GM23248 (cell line): Measurements from ENCODE around the gene OGFOD1. TPM values are rescaled to one million over a fixed set of nuclear protein-coding genes. Genes with fewer than 3 reads are reported as not detected.

Experiments
- DNase-seq: peaks from one replicate; pipeline ENCODE4 v3.0.0-alpha.2; 2015
- H2AFZ ChIP-seq: fragments of 200-600 bp; sonication (generic); 2 replicates; pipeline ENCODE4 v1.6.1; 2016; ENCODE audit warnings: antibody characterized with exemption
- H3F3A ChIP-seq: fragments of 200-600 bp; sonication (generic); 2 replicates; pipeline ENCODE4 v1.6.1; 2016; ENCODE audit warnings: mild to moderate bottlenecking, antibody characterized with exemption, mixed run types; ENCODE audit not compliant: insufficient read depth
- H3K27ac ChIP-seq: fragments of 200-600 bp; sonication (generic); 2 replicates; pipeline ENCODE4 v1.5.1; 2016; ENCODE audit warnings: mild to moderate bottlenecking
- H3K27me3 ChIP-seq: fragments of 200-600 bp; sonication (generic); replicated peaks from 2 replicates; pipeline ENCODE4 v1.6.1; 2016; ENCODE audit warnings: mild to moderate bottlenecking; ENCODE audit not compliant: insufficient read depth
- H3K36me3 ChIP-seq: fragments of 200-600 bp; sonication (generic); 2 replicates; pipeline ENCODE4 v1.6.1; 2016; ENCODE audit warnings: low read depth, mild to moderate bottlenecking
- H3K4me1 ChIP-seq: fragments of 200-600 bp; sonication (generic); 2 replicates; pipeline ENCODE4 v1.6.1; 2016; ENCODE audit warnings: mild to moderate bottlenecking; ENCODE audit not compliant: insufficient read depth
- H3K4me2 ChIP-seq: fragments of 200-600 bp; sonication (generic); one replicate; pipeline ENCODE4 v1.6.1; 2016; ENCODE audit warnings: mild to moderate bottlenecking; ENCODE audit not compliant: unreplicated experiment
- H3K4me3 ChIP-seq: fragments of 200-600 bp; sonication (generic); 2 replicates; pipeline ENCODE4 v1.5.1; 2016; ENCODE audit warnings: mild to moderate bottlenecking
- H3K79me2 ChIP-seq: fragments of 200-600 bp; sonication (generic); 2 replicates; pipeline ENCODE4 v1.6.1; 2016; ENCODE audit warnings: mild to moderate bottlenecking; ENCODE audit not compliant: insufficient read depth
- H3K9ac ChIP-seq: fragments of 200-600 bp; sonication (generic); 2 replicates; pipeline ENCODE4 v1.6.1; 2016; ENCODE audit warnings: mild to moderate bottlenecking
- H3K9me2 ChIP-seq: fragments of 200-600 bp; sonication (generic); 2 replicates; pipeline ENCODE4 v1.6.1; 2016; ENCODE audit warnings: mixed run types, mild to moderate bottlenecking, moderate library complexity; ENCODE audit not compliant: insufficient read depth
- H3K9me3 ChIP-seq: fragments of 200-600 bp; sonication (generic); one replicate; pipeline ENCODE4 v1.6.1; 2017; ENCODE audit warnings: low read depth
- H4K20me1 ChIP-seq: fragments of 200-600 bp; sonication (generic); 2 replicates; pipeline ENCODE4 v1.6.0; 2016; ENCODE audit not compliant: insufficient read depth
- EZH2 ChIP-seq: fragments of 200-600 bp; sonication (generic); IDR thresholded peaks from 2 replicates; pipeline ENCODE4 v1.6.1; 2018; ENCODE audit warnings: antibody characterized with exemption, mild to moderate bottlenecking; ENCODE audit not compliant: insufficient read depth, poor library complexity, severe bottlenecking
- EZH2phosphoT487 ChIP-seq: fragments of 200-600 bp; sonication (generic); IDR thresholded peaks from 2 replicates; pipeline ENCODE4 v1.6.1; 2018; ENCODE audit warnings: antibody characterized with exemption, moderate library complexity, mild to moderate bottlenecking, low read depth; ENCODE audit not compliant: insufficient read depth
- WGBS, 2 experiments: methylation state at CpG; one replicate each; pipeline ENCODE4 v1.1.6; 2015 to 2017; ENCODE audit warnings: low lambda C conversion rate in 2 of 2, low coverage in 1 of 2; ENCODE audit errors: missing lambda C conversion rate in 2 of 2; 5-methylcytosine and 5-hydroxymethylcytosine counted together
- in situ Hi-C: fragments of 300-500 bp; cut with MboI; formaldehyde crosslinking; loops from 2 replicates; pipeline ENCODE4 v1.15.0; 2020
- polyA plus RNA-seq: library from polyadenylated mRNA; unstranded; fragments of >200 nt; fragmentation: Nextera tagmentation; extraction: Ambion mirVana; gene quantifications from 2 replicates; pipeline ENCODE4 v1.2.1, GENCODE V29; 2016
- total RNA-seq: library from RNA; depleted of rRNA; stranded (reverse); fragments of >200 nt; shearing (Covaris generic); gene quantifications from 2 replicates; pipeline ENCODE4 v1.2.3, GENCODE V29; 2014

Gene OGFOD1
- total and polyA plus RNA-seq, 2 experiments from 2014 or later: 59.1 to 101 TPM

- Histone ChIP-seq H3K4me3 (peak overlapping the region; percentile 92), H3K9me3 (no peaks in the 10 kb centered on the region), H3K79me2 (peaks cover 93% of the 10 kb centered on the region), H3K36me3 (peaks cover 34% of the 10 kb centered on the region), H3K4me1 (peaks cover 28% of the 10 kb centered on the region), H3F3A (peaks cover 12% of the 10 kb centered on the region; the same call in 1 of the 2 replicates), H3K27me3 (no peaks in the 10 kb centered on the region), H3K4me2 (peak overlapping the region; percentile 95), H4K20me1 (peaks cover 5% of the 10 kb centered on the region; the same call in 1 of the 2 replicates), H3K9me2 (no peaks in the 10 kb centered on the region), H3K9ac (peak overlapping the region; percentile 92), H2AFZ (peak overlapping the region; percentile 91), H3K27ac (peak overlapping the region; percentile 89)
- 4 to 5% methylated on average over 18 of the region's 18 CpGs for WGBS, 2 experiments
- in situ Hi-C loops: no loop called here
- peak; percentile 60 for DNase-seq
- no peak for TF ChIP-seq EZH2phosphoT487
- TF ChIP-seq EZH2: no peak
These were observed 924 bp upstream of the OGFOD1 start for GRCh38 chr16:56450275-56450985.

- peaks cover 5% of the 10 kb centered on the region; the same call in 1 of the 2 replicates for H4K20me1 ChIP-seq
- H3K79me2 ChIP-seq: peaks cover 93% of the 10 kb centered on the region
- WGBS, 2 experiments: 13 to 14% methylated on average over 31 of the region's 31 CpGs
- no peaks in the 10 kb centered on the region for H3K27me3 ChIP-seq
- TF ChIP-seq EZH2phosphoT487 (no peak), EZH2 (no peak)
- peak overlapping the region; percentile 92 for H3K9ac ChIP-seq
- peak overlapping the region; percentile 82 for H2AFZ ChIP-seq
- H3K36me3 ChIP-seq: peaks cover 33% of the 10 kb centered on the region
- in situ Hi-C loops: no loop called here
- no peaks in the 10 kb centered on the region for H3K9me2 ChIP-seq
- peaks cover 27% of the 10 kb centered on the region for H3K4me1 ChIP-seq
- peak overlapping the region; percentile 83 for H3K4me2 ChIP-seq
- peak overlapping the region; percentile 92 for H3K4me3 ChIP-seq
- peak overlapping the region; percentile 89 for H3K27ac ChIP-seq
- H3F3A ChIP-seq: peaks cover 12% of the 10 kb centered on the region; the same call in 1 of the 2 replicates
- H3K9me3 ChIP-seq: no peaks in the 10 kb centered on the region
- peak; percentile 82 for DNase-seq
These were observed 667 bp downstream of the OGFOD1 start for GRCh38 chr16:56451753-56452689.

GRCh38 chr16:56457927-56458470 is 6.6 kb downstream of the OGFOD1 start:
- no peaks in the 10 kb centered on the region for H3F3A ChIP-seq
- H3K79me2 ChIP-seq: peaks cover 55% of the 10 kb centered on the region
- H3K4me3 ChIP-seq: no peak overlapping the region
- DNase-seq: no peak
- 96 to 97% methylated on average over 6 of the region's 6 CpGs for whole genome bisulfite sequencing, 2 experiments
- H3K27me3 ChIP-seq: no peaks in the 10 kb centered on the region
- H3K36me3 ChIP-seq: peaks cover 62% of the 10 kb centered on the region
- H3K9me2 ChIP-seq: no peaks in the 10 kb centered on the region
- no peak overlapping the region for H3K27ac ChIP-seq
- no peaks in the 10 kb centered on the region for H4K20me1 ChIP-seq
- no peak overlapping the region for H2AFZ ChIP-seq
- in situ Hi-C loops: no loop called here
- no peak overlapping the region for H3K4me2 ChIP-seq
- no peaks in the 10 kb centered on the region for H3K9me3 ChIP-seq
- H3K4me1 ChIP-seq: peaks cover 2% of the 10 kb centered on the region; the same call in 1 of the 2 replicates
- no peak for TF ChIP-seq EZH2phosphoT487
- TF ChIP-seq EZH2: no peak
- no peak overlapping the region for H3K9ac ChIP-seq

GRCh38 chr16:56460101-56460500 is 8.7 kb downstream of the OGFOD1 start:
- in situ Hi-C loops: no loop called here
- H3K27ac ChIP-seq: no peak overlapping the region
- 89 to 94% methylated on average over 2 of the region's 2 CpGs for WGBS, 2 experiments
- no peak for TF ChIP-seq EZH2
- no peak for TF ChIP-seq EZH2phosphoT487
- no peaks in the 10 kb centered on the region for H3K9me3 ChIP-seq
- H2AFZ ChIP-seq: no peak overlapping the region
- H3K4me2 ChIP-seq: no peak overlapping the region
- H3K9ac ChIP-seq: no peak overlapping the region
- no peaks in the 10 kb centered on the region for H3F3A ChIP-seq
- H3K4me3 ChIP-seq: no peak overlapping the region
- H3K4me1 ChIP-seq: no peaks in the 10 kb centered on the region
- H3K27me3 ChIP-seq: no peaks in the 10 kb centered on the region
- peaks cover 66% of the 10 kb centered on the region for H3K36me3 ChIP-seq
- H3K79me2 ChIP-seq: peaks cover 34% of the 10 kb centered on the region
- no peak for DNase-seq
- H4K20me1 ChIP-seq: no peaks in the 10 kb centered on the region
- no peaks in the 10 kb centered on the region for H3K9me2 ChIP-seq
